ENCODE measurements around the gene REXO1.

DNA sequence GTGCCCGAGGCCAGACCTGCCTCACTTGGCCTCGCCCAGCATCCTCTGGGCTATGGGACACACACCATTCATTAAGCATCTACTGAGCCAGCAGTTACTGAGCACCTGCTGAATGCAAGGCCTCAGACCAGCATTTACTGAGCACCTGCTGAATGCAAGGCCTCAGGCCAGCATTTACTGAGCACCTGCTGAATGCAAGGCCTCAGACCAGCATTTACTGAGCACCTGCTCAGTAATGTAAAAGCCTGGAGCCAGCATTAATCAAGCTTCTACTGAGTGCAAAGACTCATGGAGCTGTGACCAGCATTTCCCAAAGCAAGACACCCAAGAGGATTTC is 39.9 kb downstream of the REXO1 start:
- TF ChIP-seq POLR2AphosphoS5 (IDR thresholded peaks at IDR 0.05; ENCODE audit: low read depth, low read length) (no peak), TAF1 (IDR thresholded peaks at IDR 0.05; ENCODE audit: borderline replicate concordance, insufficient read depth, low read length) (no peak)

Data from PFSK-1 (cell line).